HG03159 (cell line): ENCODE results near the gene PACSIN3.

Experiments used
- ATAC-seq: cut with Tn5 transposase; IDR thresholded peaks from one replicate; pipeline ENCODE4 v1.9.1; 2021; ENCODE audit warnings: mild to moderate bottlenecking, moderate library complexity; ENCODE audit not compliant: unreplicated experiment

PACSIN3 gene

DNA sequence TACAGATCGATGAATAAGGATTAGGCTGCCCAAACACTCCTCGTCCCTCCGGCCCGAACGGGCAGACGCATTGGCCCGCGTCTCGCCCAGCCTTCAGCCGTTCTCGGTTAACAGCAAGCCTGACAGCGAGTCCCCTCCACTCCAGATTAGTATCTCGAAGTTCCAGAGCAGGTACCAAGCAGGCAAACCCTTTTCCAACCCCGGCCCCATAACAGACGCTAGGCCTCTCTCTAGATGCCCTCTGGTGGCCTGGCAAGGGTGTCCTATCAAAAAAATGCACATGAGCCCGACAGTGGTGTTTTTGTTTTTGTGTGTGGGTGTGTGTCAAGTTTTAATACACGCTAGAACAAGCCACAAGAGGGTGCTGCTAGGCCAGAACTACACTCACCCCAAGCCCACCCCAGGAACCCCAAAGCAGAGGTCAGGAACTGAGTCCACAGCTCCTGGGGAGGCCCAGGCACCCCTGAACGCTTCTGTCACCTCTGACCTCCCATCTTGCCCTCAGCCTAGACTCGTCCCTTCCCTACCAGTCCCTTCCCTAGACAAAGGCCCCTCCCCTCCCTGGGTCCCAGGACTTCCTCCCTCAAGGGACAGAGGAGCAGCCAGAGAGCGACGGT is 8.9 kb downstream of the PACSIN3 start:
- peak; percentile 41 for ATAC-seq

- ATAC-seq = peak; percentile 88
Measured at GRCh38 chr11:47176328-47177228, 9.7 kb downstream of the PACSIN3 start, which contains the start of gene ARFGAP2. Gene ARFGAP2 (minus strand): TSS chr11:47176879. CDS start chr11:47176853, 26 bp downstream.

- ATAC-seq = no peak
Measured at GRCh38 chr11:47175746-47176327, 10.4 kb downstream of the PACSIN3 start.

GRCh38 chr11:47172740-47173336 is 13.4 kb downstream of the PACSIN3 start:
- ATAC-seq = no peak

- ATAC-seq = no peak
Measured at GRCh38 chr11:47171856-47172255, 14.4 kb downstream of the PACSIN3 start.

DNA sequence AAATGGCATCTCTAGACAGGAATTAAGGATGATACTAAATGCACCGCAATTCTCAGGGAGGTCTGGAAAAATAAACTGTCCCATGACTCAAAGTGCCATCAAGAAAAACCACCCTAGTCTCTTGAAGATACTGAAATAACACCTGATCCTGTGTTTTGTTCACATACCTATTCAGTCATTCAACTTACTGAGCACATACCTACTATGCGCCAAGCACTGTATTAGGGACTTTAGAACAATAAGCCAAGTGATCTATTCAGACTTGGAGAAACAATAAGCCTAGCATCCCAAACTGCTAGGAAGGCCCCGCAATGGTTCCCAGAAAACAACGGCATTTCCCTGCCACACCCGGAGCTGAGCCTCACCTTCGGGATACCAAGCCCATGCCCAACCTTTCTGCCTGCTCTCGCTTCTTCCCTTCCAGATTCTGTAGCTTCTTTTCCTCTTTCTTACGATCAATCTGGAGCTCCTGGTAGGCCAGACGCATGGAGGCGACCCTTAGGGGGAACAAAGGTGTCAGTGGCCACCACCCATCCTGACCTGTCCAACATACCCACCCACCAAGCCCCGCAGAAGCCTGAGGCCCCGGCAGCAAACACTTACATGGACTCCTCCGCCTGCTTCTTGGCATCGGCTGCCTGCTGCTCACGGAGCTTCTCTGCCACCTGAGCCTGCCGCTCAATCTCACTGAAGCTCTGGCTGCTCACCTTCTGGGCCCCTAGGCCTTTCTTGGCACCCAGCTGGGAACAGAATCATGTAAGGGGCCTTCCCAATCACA is 15.0 kb downstream of the PACSIN3 start:
- no peak for ATAC-seq

- no peak for ATAC-seq
Measured at GRCh38 chr11:47166368-47166767, 19.9 kb downstream of the PACSIN3 start.

- no peak for ATAC-seq
Measured at GRCh38 chr11:47165253-47165840, 20.9 kb downstream of the PACSIN3 start.

DNA sequence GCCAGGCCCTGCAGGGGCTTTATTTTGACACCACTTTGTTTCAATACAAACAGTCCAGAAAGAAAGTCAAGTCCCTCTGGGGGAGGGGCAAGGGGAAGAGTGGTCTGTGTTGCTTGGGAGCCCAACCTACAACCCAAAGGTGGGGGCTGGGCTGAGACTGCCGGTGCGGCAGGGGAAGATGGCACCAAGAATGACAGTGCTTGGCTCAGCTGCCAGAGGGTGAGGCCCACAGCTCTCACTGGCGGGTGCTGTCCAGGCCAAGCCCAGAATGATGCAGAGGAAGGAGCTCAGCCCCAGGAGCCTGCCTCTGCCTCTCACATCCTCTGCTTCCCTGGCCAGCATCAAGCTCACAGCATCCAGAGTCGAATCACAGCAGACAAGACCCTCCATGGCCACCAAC is 21.9 kb downstream of the PACSIN3 start:
- no peak for ATAC-seq

- ATAC-seq = no peak
Measured at GRCh38 chr11:47163898-47164297, 22.3 kb downstream of the PACSIN3 start.

GRCh38 chr11:47163193-47163592 is 23.0 kb downstream of the PACSIN3 start:
- ATAC-seq = no peak

DNA sequence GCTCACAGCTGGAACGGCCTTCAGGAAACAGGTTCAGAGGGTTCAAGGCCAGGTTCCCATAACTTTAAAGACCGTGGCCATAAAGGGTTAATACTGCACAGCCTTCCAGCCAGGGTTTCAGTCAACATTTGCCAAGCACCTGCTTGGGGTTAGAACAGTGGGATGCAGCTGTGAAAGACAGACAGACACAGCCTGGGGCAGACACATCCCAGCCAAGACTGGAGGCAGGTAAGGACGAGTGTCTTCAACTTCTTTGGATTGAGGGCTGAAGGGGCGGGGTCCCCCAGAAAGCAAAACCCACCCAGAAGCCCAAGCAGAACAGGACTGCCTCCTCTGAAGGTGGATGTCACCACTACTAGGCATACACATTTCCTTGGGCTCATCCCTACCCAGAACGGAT is 23.8 kb downstream of the PACSIN3 start:
- ATAC-seq = no peak

DNA sequence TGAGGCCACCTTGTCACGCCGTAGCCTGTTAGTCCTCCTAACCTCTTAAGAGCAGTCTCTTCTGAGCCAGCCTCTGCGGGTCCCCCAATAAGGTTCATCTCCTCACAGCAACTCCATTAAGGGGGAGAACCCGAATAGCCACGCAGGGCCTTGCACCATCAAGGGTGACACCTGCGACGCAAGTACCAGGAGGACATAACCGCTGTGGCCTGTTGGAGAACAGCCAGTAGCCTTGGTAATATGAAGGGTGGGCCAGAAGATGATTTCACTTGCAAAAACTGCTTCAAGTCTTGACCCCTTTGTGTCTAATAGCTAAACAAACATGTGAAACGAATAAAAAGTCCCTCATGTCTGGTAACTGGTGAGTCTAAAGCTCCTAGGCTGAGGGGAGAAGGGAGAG is 24.3 kb downstream of the PACSIN3 start:
- no peak for ATAC-seq

DNA sequence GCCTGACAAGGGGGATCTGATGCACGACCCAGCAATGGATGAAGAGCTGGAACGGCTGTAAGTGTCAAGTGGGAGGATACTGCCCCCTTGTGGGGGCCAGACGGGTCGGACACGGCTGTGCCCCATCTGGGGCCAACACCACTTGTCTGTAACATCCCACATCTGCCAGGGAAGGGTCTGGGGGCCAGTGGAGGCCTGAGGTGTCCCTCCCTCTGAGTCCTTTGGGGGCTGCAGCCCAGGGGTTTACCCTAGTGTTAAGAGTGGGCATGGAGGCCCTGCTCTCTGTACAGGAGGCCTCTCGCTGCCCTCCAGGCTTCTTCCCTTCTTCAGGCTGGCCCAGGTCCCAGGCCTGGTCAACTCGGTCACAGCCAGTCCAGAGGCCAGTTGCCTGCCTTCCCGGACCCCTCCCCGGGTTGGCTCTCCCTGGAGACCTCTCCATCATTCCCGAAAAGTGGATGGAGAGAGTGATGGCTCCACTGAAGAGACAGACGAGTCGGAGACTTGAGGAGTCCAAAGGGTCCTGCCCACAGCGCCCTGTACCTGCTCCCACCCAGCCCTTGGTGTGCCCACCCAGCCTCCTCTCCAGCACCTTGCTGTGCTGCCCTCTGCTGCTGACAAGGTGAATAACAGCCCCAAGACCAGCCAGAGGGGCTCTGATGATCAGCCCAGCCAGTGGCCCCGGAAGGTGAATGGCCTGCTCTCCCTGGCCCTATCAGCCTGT is 24.9 kb downstream of the PACSIN3 start:
- peak; percentile 46 for ATAC-seq

- peak; percentile 14 for ATAC-seq
Measured at GRCh38 chr11:47160753-47161133, 25.5 kb downstream of the PACSIN3 start.

DNA sequence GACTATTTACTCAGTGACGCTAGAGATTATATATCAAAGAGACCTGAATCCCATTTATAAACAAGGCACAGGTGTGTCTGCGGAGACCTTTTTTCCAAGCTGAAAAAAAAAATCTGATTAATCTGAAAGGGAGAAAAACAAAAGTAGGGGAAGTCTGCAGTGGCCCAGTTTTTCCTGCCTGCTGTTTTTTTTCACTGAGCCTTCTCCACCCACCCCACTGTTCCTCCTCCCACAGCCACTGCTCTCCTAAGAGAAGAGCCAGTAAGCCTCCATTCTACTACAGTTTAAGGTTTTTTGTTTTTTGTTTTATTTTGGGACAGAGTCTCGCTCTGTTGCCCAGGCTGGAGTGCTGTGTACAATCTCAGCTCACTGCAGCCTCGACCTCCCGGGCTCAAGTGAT is 28.0 kb downstream of the PACSIN3 start:
- no peak for ATAC-seq

GRCh38 chr11:47157805-47158204 is 28.4 kb downstream of the PACSIN3 start:
- no peak for ATAC-seq

- no peak for ATAC-seq
Measured at GRCh38 chr11:47156951-47157350, 29.3 kb downstream of the PACSIN3 start.

GRCh38 chr11:47156333-47156732 is 29.9 kb downstream of the PACSIN3 start:
- no peak for ATAC-seq

DNA sequence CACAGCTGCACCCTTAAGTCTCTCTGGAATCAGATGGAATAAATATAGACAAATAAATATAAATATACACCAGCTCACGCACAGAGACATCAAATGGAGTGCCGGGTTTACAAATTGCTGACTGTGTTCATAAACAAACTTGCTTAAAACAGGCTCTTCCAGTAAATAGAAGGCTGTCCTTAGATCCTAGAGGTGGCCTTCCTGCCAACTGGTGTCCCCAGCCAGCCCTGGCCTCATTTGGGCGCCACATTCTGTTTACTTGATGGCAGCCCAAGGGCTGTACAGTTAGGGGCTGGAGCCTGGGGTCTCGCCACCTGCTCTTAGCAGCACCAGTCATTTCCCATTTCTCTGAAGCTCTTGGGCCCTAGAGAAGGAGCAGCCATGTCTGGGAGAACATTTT is 30.4 kb downstream of the PACSIN3 start:
- no peak for ATAC-seq
